Measurements from ENCODE around the gene RPP25L. TPM values are rescaled to one million over a fixed set of nuclear protein-coding genes. Genes with fewer than 3 reads are reported as not detected.

RPP25L gene
- total RNA-seq, 1 experiment from 2014 or later: 17.2 TPM

GRCh38 chr9:34592895-34593601, 18.8 kb downstream of the RPP25L start:
- Histone ChIP-seq H4K91ac (ENCODE audit: insufficient read length, low read depth, low read length) (no peak overlapping the region), H4K5ac (ENCODE audit: insufficient read length, low read depth, low read length) (no peak overlapping the region), H3K4me1 (ENCODE audit: insufficient read depth, low read length) (peaks cover 5% of the 10 kb centered on the region; the same call in 1 of the 2 replicates), H2BK20ac (ENCODE audit: low read depth, low read length, poor library complexity, severe bottlenecking) (no peak overlapping the region), H3K18ac (ENCODE audit: insufficient read length, low read depth, low read length) (no peak overlapping the region), H2BK12ac (ENCODE audit: insufficient read length, low read depth, low read length) (no peak overlapping the region), H3T11ph (ENCODE audit: low read length) (no peak overlapping the region), H3K9me3 (ENCODE audit: control insufficient read depth, low read depth, low read length) (no peaks in the 10 kb centered on the region), H3K23ac (ENCODE audit: insufficient read length, low read depth, low read length) (no peak overlapping the region), H3K9ac (ENCODE audit: extremely low read depth, insufficient read length, low read length) (no peak overlapping the region), H3K56ac (ENCODE audit: insufficient read length, low read depth, low read length) (no peak overlapping the region), H2BK5ac (ENCODE audit: insufficient read length, low read length) (no peak overlapping the region), H3K27me3 (ENCODE audit: insufficient read depth, low read length) (peaks cover 49% of the 10 kb centered on the region), H2AK5ac (ENCODE audit: insufficient read length, low read length) (no peak overlapping the region), H3K4me2 (ENCODE audit: insufficient read depth, insufficient read length, low read length) (peak overlapping the region; percentile 28), H3K27ac (ENCODE audit: insufficient read length, low read depth, low read length) (no peak overlapping the region), H3K14ac (ENCODE audit: insufficient read depth, low read length) (no peak overlapping the region), H2BK120ac (ENCODE audit: low read depth, low read length, poor library complexity, severe bottlenecking) (no peak overlapping the region), H3K79me1 (ENCODE audit: insufficient read depth, low read depth, low read length, poor library complexity, severe bottlenecking) (no peaks in the 10 kb centered on the region), H3K79me2 (ENCODE audit: insufficient read depth, low read length) (no peaks in the 10 kb centered on the region), H4K8ac (replicated peaks; ENCODE audit: insufficient read length, low read depth, low read length) (no peak overlapping the region), H3K23me2 (ENCODE audit: insufficient read length, low read depth, low read length, poor library complexity, severe bottlenecking) (peaks cover 21% of the 10 kb centered on the region), H2AFZ (ENCODE audit: low read length) (no peak overlapping the region), H3K4ac (ENCODE audit: low read depth, low read length) (no peak overlapping the region), H4K20me1 (ENCODE audit: control insufficient read depth, insufficient read depth, insufficient read length) (peaks cover 4% of the 10 kb centered on the region), H2BK15ac (ENCODE audit: low read depth, low read length) (no peak overlapping the region)
- DNase-seq: peak; percentile 64
- Mint-ChIP-seq H3K36me3 (ENCODE audit: insufficient read depth in 1 of 3, low read depth in 3 of 3) (peaks cover 0 to 2% (median 0%) of the 10 kb centered on the region in 3 experiments; a peak in 1 of 7 replicates), H3K27me3 (ENCODE audit: low read depth) (peaks cover 86% of the 10 kb centered on the region), H3K27ac (no peak overlapping the region; a peak in 1 of 7 replicates), H3K4me1 (peaks cover 23 to 36% of the 10 kb centered on the region in 2 experiments), H3K4me3 (peak overlapping the region in 1 of 2 experiments; percentile 69; a peak in 3 of 5 replicates), H3K9me3 (no peaks in the 10 kb centered on the region; a peak in 1 of 5 replicates)
- no CpG with 5 or more reads among the region's 26 CpGs for WGBS (ENCODE audit: extremely low coverage, insufficient read length, low lambda C conversion rate)
- no peak for TF ChIP-seq CTCF (conservative IDR thresholded peaks at IDR 0.05)
